ENCODE measurements around the gene SLC26A9.

The SLC26A9 gene

GRCh38 chr1:205870236-205870635 is 73.0 kb downstream of the SLC26A9 start:
- Histone ChIP-seq H3K27me3 (ENCODE audit: control insufficient read depth in 1 of 2, insufficient read depth in 2 of 2, low read length in 2 of 2) (no peaks in the 10 kb centered on the region), H3K4me3 (ENCODE audit: low read depth in 1 of 2, low read length in 2 of 2) (no peak overlapping the region)

More at GRCh38 chr1:205870236-205870635, 73.0 kb downstream of the SLC26A9 start:
- no peaks in the 10 kb centered on the region for H3K9me3 ChIP-seq (ENCODE audit: low read length)
- H3K36me3 ChIP-seq (ENCODE audit: insufficient read depth, low read length), result no peaks in the 10 kb centered on the region
- no peak overlapping the region for H3K27ac ChIP-seq (ENCODE audit: low read depth, low read length)
- H3K4me1 ChIP-seq (ENCODE audit: insufficient read depth, low read length), result no peaks in the 10 kb centered on the region
- H3K9ac ChIP-seq (ENCODE audit: low read length), result no peak overlapping the region
